Measurements from ENCODE around the gene GPX5.
"Not testable (repeated sequence)": the region's sequence is repeated elsewhere in the genome, so short reads cannot be mapped to it uniquely, and the experiment has no call there.

GRCh38 chr6:28502709-28503305 is 22.9 kb upstream of the GPX5 start:
- not testable (repeated sequence) for TF ChIP-seq POLR2AphosphoS5 (IDR thresholded peaks at IDR 0.05; ENCODE audit: low read depth, low read length); SPI1 (IDR thresholded peaks at IDR 0.05; ENCODE audit: low read depth, low read length); POLR2A (IDR thresholded peaks at IDR 0.05; ENCODE audit: low read depth, low read length); TAF1 (IDR thresholded peaks at IDR 0.05; ENCODE audit: low read depth, low read length); PAX5 (IDR thresholded peaks at IDR 0.05; ENCODE audit: insufficient read depth, low read length, severe bottlenecking)
